HPDE6-E6E7 (cell line): ENCODE data around the gene PTK7.
A peak's percentile ranks its signal among the peaks of the same experiment; 100 is the strongest.
"Not testable (repeated sequence)": the region's sequence is repeated elsewhere in the genome, so short reads cannot be mapped to it uniquely, and the experiment has no call there.

Experiments
- DNase-seq: peaks from one replicate; pipeline ENCODE4 v3.0.0; 2011; ENCODE audit warnings: missing footprints; ENCODE audit errors: extremely low spot score

The PTK7 gene

DNA sequence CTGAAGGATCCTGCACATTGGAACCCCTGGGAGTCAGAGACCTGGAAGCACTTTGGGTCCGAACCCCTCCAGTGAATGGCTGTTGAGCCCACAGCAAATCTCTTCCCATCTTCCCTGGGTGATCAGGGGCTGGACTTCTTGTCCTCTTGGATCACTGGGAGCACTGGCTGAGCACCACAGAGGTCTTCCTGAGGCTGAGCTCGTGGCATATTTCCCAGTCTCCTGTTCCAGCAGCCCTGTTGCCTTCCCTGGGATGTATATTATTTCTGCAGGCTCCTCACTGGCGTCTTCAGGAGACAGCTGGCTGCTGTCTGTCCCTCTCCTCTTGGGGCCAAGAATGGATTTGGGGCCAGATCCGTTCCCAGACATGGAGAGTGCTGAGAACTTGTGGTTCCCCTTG, 43.4 kb downstream of the PTK7 start:
- no peak for DNase-seq

GRCh38 chr6:43120101-43120763, 44.1 kb downstream of the PTK7 start:
- DNase-seq = no peak

GRCh38 chr6:43120944-43121913, 45.1 kb downstream of the PTK7 start:
- peak; percentile 75 for DNase-seq

- no peak for DNase-seq
Observed at GRCh38 chr6:43122146-43122545, 46.0 kb downstream of the PTK7 start.

DNA sequence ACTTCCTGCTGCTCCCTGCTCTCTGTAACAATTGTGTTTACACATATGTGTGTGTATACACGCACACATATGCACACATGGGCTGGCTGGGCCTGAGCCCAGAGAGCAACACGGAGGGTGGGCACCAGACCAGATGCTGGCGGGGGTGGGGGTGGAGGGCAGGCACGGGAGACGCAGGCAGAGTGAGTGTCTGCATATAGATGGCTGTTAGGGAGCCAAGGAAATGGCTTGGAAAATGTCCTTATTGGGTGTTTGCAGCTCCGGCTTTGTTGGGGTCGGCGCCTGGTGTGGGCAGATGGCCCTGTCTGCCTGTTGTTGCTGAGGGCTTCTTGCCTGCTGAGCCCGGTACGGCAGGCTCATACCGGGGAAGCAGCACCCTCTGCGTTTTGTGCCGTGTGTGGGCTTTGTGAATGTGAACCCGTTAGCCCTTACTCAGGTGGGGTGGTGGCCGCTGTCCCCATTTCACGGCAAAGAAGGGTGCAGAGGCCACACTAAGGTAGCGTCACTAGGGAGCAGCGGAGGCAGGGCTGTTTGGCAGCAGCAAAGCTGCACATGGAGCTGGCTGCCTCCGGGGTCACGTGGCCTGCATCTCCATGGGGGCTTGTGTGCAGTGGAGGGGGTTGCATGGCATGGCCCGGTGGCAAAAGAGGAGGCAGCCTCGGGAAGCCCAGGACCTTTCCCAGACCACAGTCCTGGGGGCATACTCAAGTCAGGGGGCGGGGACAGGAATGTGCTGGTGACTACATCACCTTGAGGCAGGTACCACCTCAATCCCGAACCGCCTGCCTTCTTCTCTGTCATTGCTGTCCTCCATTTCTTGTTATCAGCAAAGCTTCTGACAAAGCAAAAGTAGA, 47.6 kb downstream of the PTK7 start:
- no peak for DNase-seq

DNA sequence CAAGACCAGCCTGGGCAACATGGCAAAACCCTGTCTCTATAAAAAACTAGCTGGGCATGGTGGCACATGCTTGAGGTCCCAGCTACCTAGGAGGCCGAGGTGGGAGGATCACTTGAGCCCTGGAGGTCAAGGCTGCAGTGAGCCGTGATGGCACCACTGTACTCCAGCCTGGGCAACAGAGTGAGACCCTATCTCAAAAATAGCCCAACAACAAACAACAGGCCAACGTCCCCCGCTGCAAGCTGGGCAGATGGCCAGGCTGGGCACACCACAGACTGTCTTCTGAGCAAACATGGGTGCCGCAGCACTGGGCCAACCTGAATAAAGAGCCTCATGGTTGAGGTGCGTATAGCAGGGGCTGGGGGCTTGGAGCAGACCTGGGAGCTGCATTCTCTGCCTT, 48.4 kb downstream of the PTK7 start:
- DNase-seq = no peak

- DNase-seq = no peak
Observed at GRCh38 chr6:43125119-43125518, 49.0 kb downstream of the PTK7 start.

DNA sequence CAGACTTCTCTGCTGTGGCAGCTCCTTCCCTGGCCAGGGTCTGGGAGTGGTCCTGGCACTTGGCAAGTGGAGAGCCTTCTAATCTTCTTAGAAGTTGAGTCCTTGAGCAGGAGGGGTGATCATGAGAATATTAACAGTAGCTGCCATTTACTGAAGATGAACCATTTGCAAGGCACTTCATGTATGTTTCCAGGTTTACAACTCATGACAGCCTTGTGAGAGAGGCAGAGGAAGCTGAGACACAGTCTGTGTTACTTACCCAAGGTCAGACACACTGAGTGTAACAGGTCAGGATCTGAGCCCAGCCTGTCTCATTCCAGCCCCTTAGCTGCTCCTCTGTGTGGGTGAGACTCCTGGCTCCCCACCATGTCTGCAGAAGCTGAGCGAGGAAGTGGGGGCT, 49.4 kb downstream of the PTK7 start:
- no peak for DNase-seq

- DNase-seq = no peak
Observed at GRCh38 chr6:43127180-43127579, 51.1 kb downstream of the PTK7 start.

DNA sequence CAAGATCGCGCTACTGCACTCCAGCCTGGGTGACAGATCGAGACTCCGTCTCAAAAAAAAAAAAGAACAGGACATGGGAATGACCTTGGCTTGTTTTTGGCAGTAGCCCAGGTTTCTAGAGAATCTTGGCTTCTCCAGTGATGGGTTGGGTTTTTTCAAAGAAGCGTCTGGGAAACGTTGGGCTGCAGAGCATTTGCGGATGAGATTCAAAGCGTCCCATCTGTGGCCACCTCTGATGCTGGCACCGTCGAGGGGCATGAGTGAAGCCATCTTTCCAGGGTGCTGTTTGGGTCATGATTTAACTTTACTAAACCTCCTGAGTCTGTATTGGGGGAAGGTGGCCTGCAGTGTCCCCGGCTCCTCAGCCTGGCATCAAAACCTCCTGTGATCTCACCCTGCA, 51.8 kb downstream of the PTK7 start:
- no peak for DNase-seq

- DNase-seq = no peak
Observed at GRCh38 chr6:43128926-43129325, 52.8 kb downstream of the PTK7 start.

GRCh38 chr6:43129434-43130194, 53.5 kb downstream of the PTK7 start:
- DNase-seq = no peak

DNA sequence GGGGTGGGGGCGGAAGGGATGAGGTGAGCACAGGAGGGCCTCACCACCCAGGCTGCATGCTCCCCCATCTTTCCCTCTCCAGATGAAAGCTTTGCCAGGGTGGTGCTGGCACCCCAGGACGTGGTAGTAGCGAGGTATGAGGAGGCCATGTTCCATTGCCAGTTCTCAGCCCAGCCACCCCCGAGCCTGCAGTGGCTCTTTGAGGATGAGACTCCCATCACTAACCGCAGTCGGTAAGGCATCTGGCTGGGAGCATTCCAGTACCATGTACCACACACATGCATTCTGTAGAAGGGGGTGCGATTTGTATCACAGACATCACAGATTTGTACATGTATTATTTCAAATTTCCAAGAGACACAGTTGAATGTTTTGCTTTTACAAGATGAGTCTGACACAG, 54.3 kb downstream of the PTK7 start:
- no peak for DNase-seq

DNA sequence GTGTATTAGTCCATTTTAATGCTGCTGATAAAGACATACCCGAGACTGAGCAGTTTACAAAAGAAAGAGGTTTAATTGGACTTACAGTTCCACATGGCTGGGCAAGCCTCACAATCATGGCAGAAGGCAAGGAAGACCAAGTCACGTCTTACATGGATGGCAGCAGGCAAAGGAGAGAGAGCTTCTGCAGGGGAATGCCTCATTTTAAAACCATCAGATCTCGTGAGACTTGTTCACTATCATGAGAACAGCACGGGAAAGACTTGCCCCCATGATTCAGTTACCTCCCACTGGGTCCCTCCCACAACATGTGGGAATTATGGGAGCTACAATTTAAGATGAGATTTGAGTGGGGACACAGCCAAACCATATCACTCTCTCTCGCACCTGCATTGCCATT, 55.3 kb downstream of the PTK7 start:
- not testable (repeated sequence) for DNase-seq

DNA sequence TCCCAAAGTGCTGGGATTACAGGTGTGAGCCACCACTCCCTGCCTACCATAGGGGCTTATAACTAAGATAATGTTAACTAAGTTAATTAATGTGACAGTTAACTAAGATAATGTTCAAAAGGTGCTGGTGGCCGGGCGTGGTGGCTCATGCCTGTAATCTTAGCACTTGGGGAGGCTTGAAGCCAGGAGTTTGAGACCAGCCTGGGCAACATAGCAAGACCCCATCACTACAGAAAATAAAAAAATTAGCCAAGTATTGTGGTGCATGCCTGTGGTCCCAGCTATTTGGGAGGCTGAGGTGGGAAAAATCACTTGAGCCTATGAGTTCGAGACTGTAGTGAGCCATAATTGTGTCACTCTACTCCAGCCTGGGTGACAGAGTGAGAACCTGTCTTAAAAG, 62.2 kb downstream of the PTK7 start:
- no peak for DNase-seq

DNA sequence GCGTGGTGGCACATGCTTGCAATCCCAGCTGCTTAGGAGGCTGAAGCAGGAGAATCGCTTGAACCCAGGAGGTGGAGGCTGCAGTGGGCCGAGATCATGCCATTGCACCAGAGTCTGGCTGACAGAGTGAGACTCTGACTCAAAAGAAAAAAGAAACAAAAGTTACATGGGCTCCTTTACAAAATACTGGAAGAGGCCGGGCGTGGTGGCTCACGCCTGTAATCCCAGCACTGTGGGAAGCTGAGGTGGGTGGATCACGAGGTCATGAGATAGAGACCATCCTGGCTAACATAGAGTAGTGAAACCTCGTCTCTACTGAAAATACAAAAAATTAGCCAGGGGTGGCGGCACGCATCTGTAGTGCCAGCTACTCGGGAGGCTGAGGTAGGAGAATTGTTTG, 63.9 kb downstream of the PTK7 start:
- not testable (repeated sequence) for DNase-seq

- DNase-seq = no peak
Observed at GRCh38 chr6:43141644-43142043, 65.5 kb downstream of the PTK7 start.

- no peak for DNase-seq
Observed at GRCh38 chr6:43142101-43142500, 66.0 kb downstream of the PTK7 start.

DNA sequence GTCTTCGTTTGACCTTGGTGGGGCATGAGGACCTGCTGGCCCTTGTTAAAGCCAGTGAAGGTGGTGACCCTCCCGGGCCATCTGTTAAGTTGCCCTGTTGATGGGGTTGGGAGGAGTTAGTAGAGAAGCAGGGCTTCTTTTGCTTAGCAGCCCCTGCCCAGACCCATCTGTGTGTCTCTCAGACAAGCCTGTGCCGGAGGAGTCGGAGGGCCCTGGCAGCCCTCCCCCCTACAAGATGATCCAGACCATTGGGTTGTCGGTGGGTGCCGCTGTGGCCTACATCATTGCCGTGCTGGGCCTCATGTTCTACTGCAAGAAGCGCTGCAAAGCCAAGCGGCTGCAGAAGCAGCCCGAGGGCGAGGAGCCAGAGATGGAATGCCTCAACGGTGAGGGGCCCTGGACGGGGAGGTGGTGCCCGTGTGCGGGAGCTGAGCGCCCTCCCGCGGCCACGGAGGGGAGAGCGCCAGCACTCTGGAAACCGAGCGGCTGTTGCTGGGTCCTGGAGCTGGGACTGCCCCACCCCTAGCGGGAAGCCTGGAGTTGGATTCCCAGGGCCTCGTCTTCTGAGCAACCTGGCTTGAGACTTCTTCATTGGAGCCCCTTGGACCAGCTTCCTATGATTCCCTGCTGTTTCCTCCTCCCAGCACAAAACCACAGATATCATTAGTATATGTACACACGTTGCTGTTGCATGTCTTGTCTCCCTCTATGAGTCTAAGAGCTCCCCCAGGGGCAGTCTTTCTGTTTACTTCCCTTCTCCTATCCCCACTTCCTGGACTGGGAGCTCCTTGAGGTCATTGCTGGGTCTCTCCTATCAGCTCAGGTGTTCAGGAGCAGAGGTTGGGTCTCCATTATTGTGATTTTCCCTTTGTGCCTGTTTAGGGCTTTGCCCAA, 67.4 kb downstream of the PTK7 start:
- peak; percentile 82 for DNase-seq

- DNase-seq = peak; percentile 57
Observed at GRCh38 chr6:43144879-43145278, 68.8 kb downstream of the PTK7 start.
